ENCODE data around the gene SEC16A. TPM values are rescaled to one million over a fixed set of nuclear protein-coding genes. Genes with fewer than 3 reads are reported as not detected.

The SEC16A gene
- total and polyA plus RNA-seq, 4 donors, result 44.2 to 78.8 (median 46.7) TPM

- H3K9me3 ChIP-seq (ENCODE audit: control insufficient read depth in 4 of 4, insufficient read depth in 3 of 4, low read length in 3 of 4), result no peaks in the 10 kb centered on the region
- peak overlapping the region in 1 of 2 donors; percentile 37 for H3K27ac ChIP-seq (ENCODE audit: low read depth in 1 of 2, low read length in 1 of 2)
- H3K4me3 ChIP-seq, result no peak overlapping the region
- H3K36me3 ChIP-seq (ENCODE audit: control insufficient read depth in 4 of 4, insufficient read depth in 4 of 4, low read length in 4 of 4), result peaks cover 0 to 77% (median 21%) of the 10 kb centered on the region in 4 donors
- WGBS, 2 donors, result 90 to 94% methylated on average over 29 to 37 of the region's 37 CpGs
- H3K9ac ChIP-seq (ENCODE audit: insufficient read depth in 1 of 2, low read length in 2 of 2), result no peak overlapping the region
- H3K4me1 ChIP-seq (ENCODE audit: control insufficient read depth in 5 of 5, insufficient read depth in 5 of 5, low read length in 5 of 5), result peaks cover 0 to 15% (median 7%) of the 10 kb centered on the region in 5 donors
- TF ChIP-seq CTCF (IDR thresholded peaks at IDR 0.05; ENCODE audit: control extremely low read depth, extremely low read depth), result no peak
- no peak for ATAC-seq (ENCODE audit: insufficient read depth, low FRiP score)
- no peak for DNase-seq
- no peaks in the 10 kb centered on the region for H3K27me3 ChIP-seq (ENCODE audit: control insufficient read depth in 3 of 3, insufficient read depth in 3 of 3, low read length in 2 of 3)
These were observed 34.3 kb upstream of the SEC16A start for GRCh38 chr9:136517012-136517743.

- peaks cover 0 to 16% (median 4%) of the 10 kb centered on the region in 5 donors for H3K4me1 ChIP-seq (ENCODE audit: control insufficient read depth in 5 of 5, insufficient read depth in 5 of 5, low read length in 5 of 5)
- peaks cover 0 to 86% (median 21%) of the 10 kb centered on the region in 4 donors for H3K36me3 ChIP-seq (ENCODE audit: control insufficient read depth in 4 of 4, insufficient read depth in 4 of 4, low read length in 4 of 4)
These were observed 33.4 kb upstream of the SEC16A start for GRCh38 chr9:136516191-136516654.

GRCh38 chr9:136515276-136515675 is 32.4 kb upstream of the SEC16A start:
- Histone ChIP-seq H3K27ac (ENCODE audit: low read depth in 1 of 2, low read length in 1 of 2) (peak overlapping the region in 1 of 2 donors; percentile 10), H3K27me3 (ENCODE audit: control insufficient read depth in 3 of 3, insufficient read depth in 3 of 3, low read length in 2 of 3) (no peaks in the 10 kb centered on the region), H3K4me3 (no peak overlapping the region), H3K9me3 (ENCODE audit: control insufficient read depth in 4 of 4, insufficient read depth in 3 of 4, low read length in 3 of 4) (no peaks in the 10 kb centered on the region), H3K9ac (ENCODE audit: insufficient read depth in 1 of 2, low read length in 2 of 2) (no peak overlapping the region), H3K4me1 (ENCODE audit: control insufficient read depth in 5 of 5, insufficient read depth in 5 of 5, low read length in 5 of 5) (peaks cover 0 to 8% (median 0%) of the 10 kb centered on the region in 5 donors), H3K36me3 (ENCODE audit: control insufficient read depth in 4 of 4, insufficient read depth in 4 of 4, low read length in 4 of 4) (peaks cover 0 to 89% (median 21%) of the 10 kb centered on the region in 4 donors)
- 95 to 97% methylated on average over 23 to 28 of the region's 28 CpGs for WGBS, 2 donors
- no peak for ATAC-seq (ENCODE audit: insufficient read depth, low FRiP score)
- no peak for DNase-seq
- no peak for TF ChIP-seq CTCF (IDR thresholded peaks at IDR 0.05; ENCODE audit: control extremely low read depth, extremely low read depth)

More at GRCh38 chr9:136516191-136516654, 33.4 kb upstream of the SEC16A start:
- H3K27me3 ChIP-seq (ENCODE audit: control insufficient read depth in 3 of 3, insufficient read depth in 3 of 3, low read length in 2 of 3), result no peaks in the 10 kb centered on the region
- DNase-seq, result no peak
- H3K9ac ChIP-seq (ENCODE audit: insufficient read depth in 1 of 2, low read length in 2 of 2), result no peak overlapping the region
- H3K4me3 ChIP-seq, result no peak overlapping the region
- no peak for ATAC-seq (ENCODE audit: insufficient read depth, low FRiP score)
- no peak overlapping the region for H3K27ac ChIP-seq (ENCODE audit: low read depth in 1 of 2, low read length in 1 of 2)
- H3K9me3 ChIP-seq (ENCODE audit: control insufficient read depth in 4 of 4, insufficient read depth in 3 of 4, low read length in 3 of 4), result no peaks in the 10 kb centered on the region
- WGBS, 2 donors, result 85 to 89% methylated on average over 19 of the region's 19 CpGs
- TF ChIP-seq CTCF (IDR thresholded peaks at IDR 0.05; ENCODE audit: control extremely low read depth, extremely low read depth), result no peak

Data from lung (tissue), 12 donors.